HG03521 (cell line): ENCODE measurements around the gene GALNT11.
"Not testable (repeated sequence)": the region's sequence is repeated elsewhere in the genome, so short reads cannot be mapped to it uniquely, and the experiment has no call there.

ENCODE experiments used
- ATAC-seq: cut with Tn5 transposase; IDR thresholded peaks from one replicate; pipeline ENCODE4 v1.9.1; 2021; ENCODE audit warnings: mild to moderate bottlenecking, moderate library complexity; ENCODE audit not compliant: unreplicated experiment

GALNT11 gene

DNA sequence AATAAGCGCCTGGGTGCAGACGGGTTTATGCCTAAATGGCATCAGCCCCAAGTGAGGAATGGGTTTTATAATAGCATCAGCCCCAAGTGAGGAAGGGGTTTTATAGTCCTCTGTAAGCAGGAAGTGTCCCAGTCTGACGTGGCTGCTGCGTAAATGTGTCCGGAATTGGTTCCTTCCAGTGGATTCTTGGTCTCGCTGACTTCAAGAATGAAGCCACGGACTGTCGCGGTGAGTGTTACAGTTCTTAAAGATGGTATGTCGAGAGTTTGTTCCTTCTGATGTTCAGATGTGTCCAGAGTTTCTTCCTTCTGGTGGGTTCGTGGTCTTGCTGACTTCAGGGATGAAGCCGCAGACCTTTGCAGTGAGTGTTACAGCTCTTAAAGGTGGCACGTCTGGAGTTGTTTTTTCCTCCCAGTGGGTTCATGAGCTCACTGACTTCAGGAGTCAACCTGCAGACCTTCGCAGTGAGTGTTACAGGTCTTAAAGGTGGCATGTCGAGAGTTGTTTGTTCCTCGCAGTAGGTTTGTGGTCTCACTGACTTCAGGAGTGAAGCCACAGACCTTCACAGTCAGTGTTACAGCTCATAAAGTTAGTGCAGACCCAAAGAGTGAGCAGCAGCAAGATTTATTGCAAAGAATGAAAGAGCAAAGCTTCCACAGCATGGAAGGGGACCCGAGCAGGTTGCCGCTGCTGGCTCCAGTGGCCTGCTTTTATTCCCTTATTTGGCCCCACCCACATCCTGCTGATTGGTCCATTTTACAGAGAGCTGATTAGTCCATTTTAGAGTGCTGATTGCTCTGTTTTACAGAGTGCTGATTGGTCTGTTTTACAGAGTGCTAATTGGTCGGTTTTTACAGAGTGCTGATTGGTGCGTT, 2.3 kb downstream of the GALNT11 start:
- ATAC-seq: not testable (repeated sequence)

DNA sequence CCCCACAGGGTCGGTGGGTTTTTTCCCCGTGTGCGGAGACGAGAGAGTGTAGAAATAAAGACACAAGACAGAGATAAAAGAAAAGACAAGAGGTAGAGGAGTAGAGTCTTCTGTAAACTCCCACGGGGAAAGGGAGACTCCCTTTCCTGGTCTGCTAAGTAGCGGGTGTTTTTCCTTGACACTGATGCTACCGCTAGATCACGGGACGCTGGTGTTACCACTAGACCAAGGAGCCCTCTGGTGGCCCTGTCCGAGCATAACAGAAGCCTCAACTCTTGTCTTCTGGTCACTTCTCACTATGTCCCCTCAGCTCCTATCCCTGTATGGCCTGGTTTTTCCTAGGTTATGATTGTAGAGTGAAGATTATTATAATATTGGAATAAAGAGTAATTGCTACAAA, 4.6 kb downstream of the GALNT11 start:
- not testable (repeated sequence) for ATAC-seq

DNA sequence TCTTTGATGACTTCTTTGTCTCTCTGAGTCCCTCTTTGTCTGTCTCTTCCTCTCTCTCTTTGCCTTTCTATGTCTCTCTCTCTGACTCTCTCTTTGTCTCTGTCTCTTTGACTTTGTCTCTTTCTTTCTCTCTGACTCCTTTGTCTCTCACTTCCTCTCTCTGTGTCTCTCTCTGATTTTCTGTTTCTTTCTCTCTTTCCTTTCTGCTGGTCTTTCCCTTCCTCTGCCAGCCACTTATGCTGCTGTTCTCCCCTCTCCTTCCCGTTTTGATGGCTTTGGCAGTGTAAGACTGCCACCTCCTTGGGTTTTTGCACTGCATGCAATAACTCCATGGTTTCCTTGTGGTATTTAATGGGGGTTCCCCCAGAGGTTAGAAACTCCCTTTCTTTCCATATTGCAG, 5.2 kb downstream of the GALNT11 start:
- not testable (repeated sequence) for ATAC-seq

DNA sequence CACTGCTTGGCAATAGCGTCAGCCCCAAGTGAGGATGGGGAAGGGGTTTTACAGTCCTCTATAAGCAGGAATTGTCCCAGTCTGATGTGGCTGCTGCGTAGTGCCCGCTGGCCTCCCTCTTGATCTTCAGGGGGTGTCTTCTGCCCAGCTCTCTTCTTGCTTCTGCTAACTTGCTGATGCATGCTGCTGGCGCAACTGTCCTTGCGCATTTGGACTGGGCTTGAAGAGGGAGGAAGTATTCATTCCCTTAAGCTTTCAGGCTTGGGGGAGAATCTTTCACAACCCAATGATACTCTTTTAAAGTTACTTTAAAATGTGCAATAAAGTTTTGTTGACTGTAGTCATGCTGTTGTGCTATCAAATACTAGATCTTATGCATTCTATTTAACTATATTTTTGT, 10.3 kb downstream of the GALNT11 start:
- no peak for ATAC-seq

DNA sequence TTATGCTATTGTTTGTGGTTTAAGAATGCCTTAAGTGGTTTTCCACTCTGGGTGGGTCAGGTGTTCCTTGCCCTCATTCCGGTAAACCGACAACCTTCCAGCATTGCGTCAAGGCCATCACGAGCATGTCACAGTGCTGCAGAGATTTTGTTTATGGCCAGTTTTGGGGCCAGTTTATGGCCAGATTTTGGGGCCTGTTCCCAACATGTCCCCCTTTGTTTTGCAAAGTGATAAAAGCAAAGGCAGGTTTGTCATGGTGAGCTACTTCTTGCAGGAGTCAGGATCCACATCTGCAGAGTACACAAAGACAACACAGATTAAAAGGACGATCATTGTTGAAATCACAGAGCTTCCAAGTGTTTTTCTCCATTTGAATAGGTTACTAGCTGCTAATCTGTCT, 12.9 kb downstream of the GALNT11 start:
- ATAC-seq: not testable (repeated sequence)

DNA sequence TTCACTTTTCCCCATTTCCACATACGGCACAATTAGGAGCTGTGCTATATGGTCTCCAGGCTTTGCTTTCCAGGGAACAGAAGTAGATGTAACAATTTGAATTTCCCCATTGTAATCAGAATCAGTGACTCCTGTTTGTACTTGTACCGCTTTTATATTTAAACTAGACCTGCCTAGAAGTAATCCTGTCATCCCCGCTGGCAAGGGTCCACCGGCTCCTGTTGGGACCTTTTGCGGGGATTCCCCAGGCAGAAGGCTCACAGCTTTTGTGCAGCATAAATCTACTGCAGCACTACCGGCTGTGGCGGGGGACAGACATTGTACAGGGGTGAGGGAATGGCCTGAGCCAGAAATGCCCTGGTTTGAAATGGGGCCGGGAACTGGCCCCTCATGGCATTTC, 17.6 kb downstream of the GALNT11 start:
- not testable (repeated sequence) for ATAC-seq

DNA sequence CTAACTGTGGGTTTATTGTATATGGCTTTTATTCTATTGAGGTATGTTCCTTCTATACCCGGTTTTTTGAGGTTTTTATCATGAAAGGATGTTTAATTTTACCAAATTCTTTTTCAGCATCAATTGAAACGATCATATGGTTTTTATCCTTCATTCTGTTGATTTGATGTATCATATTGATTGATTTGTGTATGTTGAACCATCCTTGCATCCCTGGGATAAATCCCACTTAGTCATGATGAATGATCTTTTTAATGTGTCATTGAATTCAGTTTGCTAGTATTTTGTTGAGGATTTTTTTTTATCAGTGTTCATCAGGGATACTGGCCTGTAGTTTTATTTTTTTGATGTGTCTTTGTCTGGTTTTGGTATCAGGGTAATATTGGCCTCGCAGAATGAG, 19.4 kb downstream of the GALNT11 start:
- ATAC-seq: not testable (repeated sequence)

DNA sequence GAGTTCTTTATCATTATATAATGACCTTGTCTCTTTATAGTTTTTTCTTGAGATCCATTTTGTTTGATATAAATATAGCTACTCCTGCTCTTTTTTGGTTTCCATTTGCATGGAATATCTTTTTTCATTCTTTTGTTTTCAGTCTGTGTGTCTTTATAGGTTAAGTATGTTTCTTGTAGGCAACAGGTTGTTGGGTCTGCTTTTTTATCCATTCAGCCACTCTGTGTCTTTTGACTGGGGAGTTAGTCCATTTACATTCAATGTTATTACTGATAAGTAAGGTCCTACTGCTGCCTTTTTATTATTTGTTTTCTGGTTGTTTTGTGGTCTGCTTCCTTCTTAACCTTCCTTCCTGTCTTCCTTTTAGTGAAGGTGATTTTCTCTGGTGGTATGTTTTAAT, 21.1 kb downstream of the GALNT11 start:
- no peak for ATAC-seq

DNA sequence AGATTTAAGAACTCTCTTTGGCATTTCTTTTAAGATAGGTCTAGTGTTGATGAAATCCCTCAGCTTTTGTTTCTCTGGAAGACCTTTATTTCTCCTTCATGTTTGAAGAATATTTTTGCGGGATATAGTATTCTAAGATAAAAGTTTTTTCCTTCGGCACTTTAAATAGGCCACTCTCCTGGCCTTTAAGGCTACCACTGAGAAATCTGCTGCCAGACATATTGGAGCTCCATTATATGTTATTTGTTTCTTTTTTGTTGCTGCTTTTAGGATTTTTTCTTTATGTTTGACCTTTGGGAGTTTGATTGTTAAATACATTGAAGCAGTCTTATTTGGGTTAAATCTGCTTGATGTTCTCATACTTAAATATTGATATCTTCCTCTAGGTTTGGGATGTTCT, 22.6 kb downstream of the GALNT11 start:
- ATAC-seq: no peak

DNA sequence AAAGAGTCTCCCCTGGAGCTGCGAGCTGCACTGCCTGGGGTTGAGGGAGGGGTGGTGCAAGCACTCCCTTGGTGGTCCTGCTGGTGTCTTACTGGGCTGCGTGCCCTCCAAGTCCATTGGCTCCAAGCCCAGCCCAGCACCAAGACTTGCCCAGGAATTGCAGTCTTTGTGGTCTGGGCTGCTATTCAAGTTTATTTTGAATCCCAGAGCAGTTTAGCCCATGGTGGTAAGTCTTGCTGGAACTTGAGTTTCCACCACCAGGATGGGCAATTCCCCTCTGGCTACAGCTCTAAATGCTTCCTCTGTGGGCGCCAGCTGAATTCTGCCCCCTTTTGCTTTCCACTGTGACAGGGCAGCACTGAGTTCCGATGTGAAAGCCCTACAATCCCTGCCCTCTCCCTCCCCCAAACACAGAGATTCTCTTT, 25.1 kb downstream of the GALNT11 start:
- no peak for ATAC-seq

DNA sequence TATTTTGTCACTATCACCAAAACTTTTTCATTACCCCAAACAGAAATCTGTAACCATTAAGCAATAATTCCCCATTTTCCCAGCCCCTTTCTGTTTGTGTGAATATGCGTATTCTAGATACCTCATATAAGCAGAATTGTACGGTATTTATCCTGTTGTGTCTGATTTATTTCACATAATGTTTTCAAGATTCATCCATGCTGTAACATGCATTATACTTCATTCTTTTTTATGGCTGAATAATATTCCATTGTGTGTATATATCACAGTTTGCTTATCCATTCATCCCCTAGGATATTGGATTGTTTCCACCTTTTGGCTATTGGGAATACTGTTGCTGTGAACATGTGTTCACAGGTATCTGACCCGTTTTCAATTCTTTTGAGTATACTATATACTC, 26.5 kb downstream of the GALNT11 start:
- ATAC-seq: no peak

DNA sequence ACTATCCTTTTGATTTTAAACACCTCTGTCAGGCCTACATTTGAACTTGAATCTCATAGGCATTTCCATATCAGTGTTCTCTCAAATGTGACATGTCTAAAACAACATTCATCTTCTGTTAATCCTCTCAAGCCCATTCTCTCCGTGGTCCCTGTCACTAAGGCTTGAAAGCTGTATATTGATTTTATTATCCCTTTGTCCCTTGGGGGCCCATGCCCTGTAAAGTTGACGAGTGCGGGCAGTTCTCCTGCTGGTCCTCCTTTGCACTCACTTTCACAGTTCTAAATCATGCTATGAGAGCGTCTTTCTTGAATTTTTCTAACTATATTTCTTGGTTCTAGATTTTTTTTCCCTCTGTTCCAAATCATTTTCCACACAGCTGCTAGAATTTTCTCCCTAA, 27.3 kb downstream of the GALNT11 start:
- no peak for ATAC-seq

DNA sequence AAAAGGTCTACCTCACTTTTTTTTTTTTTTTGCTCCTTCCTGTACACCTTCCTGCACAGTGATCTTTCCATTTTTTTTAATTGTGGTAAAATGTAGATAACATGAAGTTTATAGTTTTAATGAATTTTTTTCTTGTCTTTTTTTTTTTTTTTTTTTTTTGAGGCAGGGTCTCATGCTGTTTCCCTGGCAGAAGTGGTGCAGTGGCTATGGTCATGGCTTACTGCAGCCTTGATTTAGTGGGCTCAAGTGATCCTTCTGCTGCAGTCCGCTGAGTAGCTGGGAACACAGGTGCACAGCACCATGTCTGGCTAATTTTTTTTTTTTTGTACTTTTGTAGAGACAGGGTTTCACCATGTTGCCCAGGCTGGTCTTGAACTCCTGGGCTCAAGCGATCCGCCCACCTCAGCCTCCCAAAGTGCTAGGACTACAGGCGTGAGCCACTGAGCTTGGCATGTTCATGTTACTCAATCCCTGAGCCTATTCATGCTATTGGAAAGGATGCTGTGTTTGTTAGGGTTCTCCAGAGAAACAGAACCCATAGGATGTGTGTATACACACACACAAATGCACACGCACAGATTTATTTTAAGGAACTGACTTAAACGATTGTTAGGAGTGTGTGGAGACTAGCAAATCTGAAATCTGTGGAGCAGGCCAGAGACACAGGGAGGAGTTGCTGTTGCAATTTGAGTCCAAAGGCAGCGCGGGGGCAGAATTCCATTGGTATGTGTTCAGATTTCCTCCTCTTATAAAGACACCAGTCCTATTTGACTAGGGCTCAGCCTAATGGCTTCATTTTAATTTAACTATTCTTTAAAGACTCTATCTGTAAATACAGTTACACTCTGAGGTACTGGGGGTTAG, 29.1 kb downstream of the GALNT11 start:
- ATAC-seq: no peak

DNA sequence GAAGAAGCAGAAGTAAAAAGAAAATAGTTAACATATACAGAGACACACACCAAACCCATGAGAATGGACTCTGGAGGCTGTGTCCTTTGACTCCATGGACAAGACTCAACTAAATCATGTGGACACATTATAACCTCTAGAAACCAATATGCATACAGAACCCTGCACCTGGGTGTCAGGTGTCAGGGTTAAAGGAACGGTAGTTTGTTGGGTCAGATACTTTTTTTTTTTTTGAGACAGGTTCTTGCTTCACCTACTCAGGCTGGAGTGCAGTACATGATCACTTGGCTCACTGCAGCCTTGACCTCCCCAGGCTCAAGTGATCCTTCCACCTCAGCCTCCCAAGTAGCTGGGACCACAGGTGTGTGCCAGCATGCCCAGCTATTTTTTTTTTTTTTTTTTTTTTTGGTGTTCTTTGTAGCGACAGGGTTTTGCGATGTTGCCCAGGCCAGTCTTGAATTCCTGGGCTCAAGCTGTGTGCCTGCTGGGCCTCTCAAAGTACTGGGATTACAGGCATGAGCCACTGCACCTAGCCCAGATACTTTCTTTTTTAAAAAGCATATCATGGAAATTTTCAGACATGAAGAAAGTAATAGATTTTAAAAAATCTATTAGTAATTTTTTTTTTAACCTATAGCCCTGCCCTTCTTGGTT, 31.3 kb downstream of the GALNT11 start:
- ATAC-seq: no peak

DNA sequence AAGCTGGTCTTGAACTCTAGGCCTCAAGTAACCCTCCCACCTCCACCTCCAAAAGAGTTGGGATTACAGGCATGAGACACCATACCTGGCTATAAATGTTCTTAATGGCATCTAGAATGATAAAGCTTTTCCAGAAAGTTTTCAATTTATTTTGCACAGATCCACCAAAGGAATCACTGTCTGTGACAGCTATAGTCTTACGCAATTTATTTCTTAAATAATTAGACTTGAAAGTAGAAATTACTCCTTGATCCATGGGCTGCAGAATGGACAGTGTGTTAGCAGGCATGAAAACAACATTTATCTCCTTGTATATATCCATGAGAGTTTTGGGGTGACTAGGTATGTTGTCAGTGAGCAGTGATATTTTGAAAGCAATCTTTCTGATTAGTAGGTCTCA, 33.8 kb downstream of the GALNT11 start:
- no peak for ATAC-seq

DNA sequence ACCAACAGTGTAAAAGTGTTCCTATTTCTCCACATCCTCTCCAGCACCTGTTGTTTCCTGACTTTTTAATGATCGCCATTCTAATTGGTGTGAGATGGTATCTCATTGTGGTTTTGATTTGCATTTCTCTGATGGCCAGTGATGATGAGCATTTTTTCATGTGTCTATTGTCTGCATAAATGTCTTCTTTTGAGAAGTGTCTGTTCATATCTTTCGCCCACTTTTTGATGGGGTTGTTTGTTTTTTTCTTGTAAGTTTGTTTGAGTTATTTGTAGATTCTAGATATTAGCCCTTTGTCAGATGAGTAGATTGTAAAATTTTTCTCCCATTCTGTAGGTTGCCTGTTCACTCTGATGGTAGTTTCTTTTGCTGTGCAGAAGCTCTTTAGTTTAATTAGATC, 35.6 kb downstream of the GALNT11 start:
- not testable (repeated sequence) for ATAC-seq

DNA sequence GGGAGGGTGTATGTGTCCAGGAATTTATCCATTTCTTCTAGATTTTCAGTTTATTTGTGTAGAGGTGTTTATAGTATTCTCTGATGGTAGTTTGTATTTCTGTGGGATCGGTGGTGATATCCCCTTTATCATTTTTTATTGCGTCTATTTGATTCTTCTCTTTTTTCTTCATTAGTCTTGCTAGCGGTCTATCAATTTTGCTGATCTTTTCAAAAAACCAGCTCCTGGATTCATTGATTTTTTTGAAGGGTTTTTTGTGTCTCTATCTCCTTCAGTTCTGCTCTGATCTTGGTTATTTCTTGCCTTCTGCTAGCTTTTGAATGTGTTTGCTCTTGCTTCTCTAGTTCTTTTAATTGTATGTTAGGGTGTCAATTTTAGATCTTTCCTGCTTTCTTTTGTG, 37.7 kb downstream of the GALNT11 start:
- not testable (repeated sequence) for ATAC-seq

DNA sequence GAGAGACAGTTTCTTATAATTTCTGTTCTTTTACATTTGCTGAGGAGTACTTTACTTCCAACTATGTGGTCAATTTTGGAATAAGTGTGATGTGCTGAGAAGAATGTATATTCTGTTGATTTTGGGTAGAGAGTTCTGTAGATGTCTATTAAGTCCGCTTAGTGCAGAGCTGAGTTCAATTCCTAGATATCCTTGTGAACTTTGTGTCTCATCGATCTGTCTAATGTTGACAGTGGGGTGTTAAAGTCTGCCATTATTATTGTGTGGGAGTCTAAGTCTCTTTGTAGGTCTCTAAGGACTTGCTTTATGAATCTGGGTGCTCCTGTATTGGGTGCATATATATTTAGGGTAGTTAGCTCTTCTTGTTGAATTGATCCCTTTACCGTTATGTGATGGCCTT, 38.3 kb downstream of the GALNT11 start:
- not testable (repeated sequence) for ATAC-seq

DNA sequence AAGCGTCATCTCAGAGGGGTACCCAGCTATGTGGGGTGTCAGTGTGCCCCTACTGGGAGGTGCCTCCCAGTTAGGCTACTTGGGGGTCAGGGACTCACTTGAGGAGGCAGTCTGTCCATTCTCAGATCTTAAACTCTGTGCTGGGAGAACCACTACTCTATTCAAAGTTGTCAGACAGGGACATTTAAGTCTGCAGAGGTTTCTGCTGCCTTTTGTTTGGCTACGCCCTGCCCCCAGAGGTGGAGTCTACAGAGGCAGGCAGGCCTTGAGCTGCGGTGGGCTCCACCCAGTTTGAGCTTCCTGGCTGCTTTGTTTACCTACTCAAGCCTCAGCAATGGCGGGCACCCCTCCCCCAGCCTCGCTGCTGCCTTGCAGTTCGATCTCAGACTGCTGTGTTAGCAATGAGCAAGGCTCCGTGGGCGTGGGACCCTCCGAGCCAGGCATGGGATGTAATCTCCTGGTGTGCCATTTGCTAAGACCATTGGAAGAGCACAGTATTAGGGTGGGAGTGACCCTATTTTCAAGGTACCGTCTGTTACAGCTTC, 40.4 kb downstream of the GALNT11 start:
- not testable (repeated sequence) for ATAC-seq

DNA sequence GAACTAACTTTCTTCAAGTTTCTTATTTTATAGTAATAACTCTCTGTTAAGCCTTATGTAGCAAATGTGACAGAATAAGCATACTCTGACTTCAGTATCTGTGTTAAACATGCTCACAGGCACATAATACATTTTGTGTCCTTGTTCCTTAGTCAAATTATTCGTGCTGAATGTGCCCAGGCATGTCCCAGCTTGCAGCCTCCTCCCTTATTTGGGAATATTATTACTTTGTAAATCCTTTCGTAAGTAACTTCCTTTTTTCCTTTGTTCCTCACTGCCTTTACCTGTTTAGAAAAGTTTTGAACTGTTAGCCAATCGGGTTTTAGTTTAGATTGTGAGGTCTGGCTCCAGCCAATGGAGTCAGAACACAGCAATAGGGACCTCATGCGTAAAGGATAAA, 46.9 kb downstream of the GALNT11 start:
- ATAC-seq: no peak

DNA sequence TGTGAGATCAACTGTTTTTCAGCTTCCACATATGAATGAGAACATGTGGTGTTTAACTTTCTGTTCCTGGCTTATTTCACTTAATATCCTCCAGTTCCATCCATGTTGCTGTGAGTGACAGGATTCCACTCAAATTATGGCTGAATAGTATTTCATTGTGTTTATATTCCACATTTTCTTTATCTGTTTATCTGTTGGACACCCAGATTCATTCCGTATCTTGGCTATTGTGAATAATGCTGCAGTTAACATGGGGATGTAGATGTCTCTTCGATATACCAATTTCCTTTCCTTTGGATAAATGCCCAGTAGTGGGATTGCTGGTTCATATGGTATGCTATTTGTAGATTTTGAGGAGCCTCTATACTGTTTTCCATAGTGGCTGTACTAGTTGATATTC, 47.9 kb downstream of the GALNT11 start:
- no peak for ATAC-seq
